Right cardiac atrium (tissue), 5 donors: ENCODE data around the gene PHACTR1. TPM values are rescaled to one million over a fixed set of nuclear protein-coding genes. Genes with fewer than 3 reads are reported as not detected.

Source experiments
- ATAC-seq, 2 donors: fragments of 200-7000 bp; cut with Tn5 transposase; one replicate each; pipeline versions ENCODE4 v1.8.0 to v1.9.1; 2020; ENCODE audit warnings: moderate library complexity in 2 of 2, mild to moderate bottlenecking in 1 of 2
- DNase-seq, 3 donors: peaks; one replicate each; pipeline ENCODE4 v3.0.0-alpha.2; 2020
- H3K27ac ChIP-seq: one replicate; pipeline ENCODE4 v1.5.1; 2013; ENCODE audit warnings: mild to moderate bottlenecking, low read length, control low read depth, moderate library complexity
- H3K27me3 ChIP-seq: one replicate; pipeline ENCODE4 v1.6.1; 2013; ENCODE audit not compliant: control insufficient read depth, insufficient read depth
- H3K4me1 ChIP-seq: one replicate; pipeline ENCODE4 v1.6.1; 2013; ENCODE audit warnings: low read length; ENCODE audit not compliant: control insufficient read depth, insufficient read depth
- H3K4me3 ChIP-seq: one replicate; pipeline ENCODE4 v1.5.1; 2013; ENCODE audit warnings: low read length, control low read depth
- H3K9me3 ChIP-seq: one replicate; pipeline ENCODE4 v1.6.1; 2013; ENCODE audit warnings: low read length; ENCODE audit not compliant: control insufficient read depth
- WGBS: extraction: QIAGEN DNeasy Blood & Tissue Kit; methylation state at CpG from one replicate; pipeline ENCODE4 v1.1.7; 2013; 5-methylcytosine and 5-hydroxymethylcytosine counted together
- intact Hi-C, 4 donors: fragments of 100-400 bp; cut with DNase I; formaldehyde crosslinking; loops; one replicate each; pipeline versions ENCODE4 v1.11.0 to v1.14.0; 2022 to 2023
- polyA plus RNA-seq: library from polyadenylated mRNA; stranded (reverse); fragments of 200-250 nt; gene quantifications from one replicate; pipeline ENCODE4 v1.2.3, GENCODE V29; 2013
- total RNA-seq, 4 donors: library from RNA; stranded (reverse); fragmentation: NEBNext Ultra II Directional; extraction: Animal tissue kit (Norgen Biotek cat#: 25700); gene quantifications; one replicate each; pipeline ENCODE4 v1.2.1, GENCODE V29; 2021
- donor health status: healthy with polysubstance abuse.
- donor health status: DM: no; HTN: yes; CAD: no.
- donor health status: DM: no; HTN: no; CAD: no.
- donor health status: DM: no; HTN: yes; CAD: no; lungs with severe emphysema.
- donor health status: DM: yes; HTN: yes; CAD: no.

Gene PHACTR1
- total and polyA plus RNA-seq, 5 donors, result 7.3 to 29.4 (median 25.1) TPM

DNA sequence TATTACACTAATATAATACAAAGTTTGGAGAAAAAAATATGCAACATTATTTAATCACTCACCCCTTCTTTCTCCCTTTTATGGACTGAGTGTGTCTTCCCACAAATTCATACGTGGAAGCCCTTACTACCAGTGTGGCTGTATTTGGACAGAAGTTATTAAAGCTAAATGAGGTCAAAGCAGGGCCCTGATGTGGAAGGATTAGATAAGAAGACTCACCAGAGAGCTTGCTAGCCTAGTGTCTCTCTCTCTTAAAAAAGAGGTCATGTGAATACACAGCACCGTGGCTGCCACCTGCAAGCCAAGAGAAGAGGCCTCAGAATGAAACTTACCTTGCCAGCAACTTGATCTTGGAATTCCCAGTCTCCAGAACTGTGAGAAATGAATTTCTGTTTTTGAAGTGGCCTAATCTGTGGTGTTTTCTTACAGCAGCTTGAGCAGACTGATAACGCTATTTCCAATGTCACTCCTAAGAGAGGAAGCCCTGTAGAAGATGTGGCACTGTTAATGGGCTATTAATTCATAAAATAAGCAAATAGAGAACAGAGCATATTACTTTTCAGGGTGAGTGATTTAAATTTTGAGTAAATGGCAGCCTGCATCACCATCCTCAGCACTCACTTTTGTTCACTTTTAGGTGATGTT lies 378.3 kb downstream of the PHACTR1 start:
- WGBS, result 55% methylated on average over 3 of the region's 3 CpGs
- intact Hi-C loops, result no loop called here
- Histone ChIP-seq H3K27ac (no peak overlapping the region), H3K4me3 (no peak overlapping the region), H3K9me3 (no peaks in the 10 kb centered on the region), H3K4me1 (peaks cover 2% of the 10 kb centered on the region), H3K27me3 (no peaks in the 10 kb centered on the region)
- ATAC-seq, result no peak
- no peak for DNase-seq

- H3K27me3 ChIP-seq, result no peaks in the 10 kb centered on the region
- H3K4me3 ChIP-seq, result no peak overlapping the region
- peaks cover 2% of the 10 kb centered on the region for H3K4me1 ChIP-seq
- ATAC-seq (no peak), DNase-seq (no peak)
- WGBS, result 84% methylated on average over 3 of the region's 3 CpGs
- no peaks in the 10 kb centered on the region for H3K9me3 ChIP-seq
- intact Hi-C loops, result no loop called here
- no peak overlapping the region for H3K27ac ChIP-seq
Measured at GRCh38 chr6:13096084-13096483, 379.5 kb downstream of the PHACTR1 start.

DNA sequence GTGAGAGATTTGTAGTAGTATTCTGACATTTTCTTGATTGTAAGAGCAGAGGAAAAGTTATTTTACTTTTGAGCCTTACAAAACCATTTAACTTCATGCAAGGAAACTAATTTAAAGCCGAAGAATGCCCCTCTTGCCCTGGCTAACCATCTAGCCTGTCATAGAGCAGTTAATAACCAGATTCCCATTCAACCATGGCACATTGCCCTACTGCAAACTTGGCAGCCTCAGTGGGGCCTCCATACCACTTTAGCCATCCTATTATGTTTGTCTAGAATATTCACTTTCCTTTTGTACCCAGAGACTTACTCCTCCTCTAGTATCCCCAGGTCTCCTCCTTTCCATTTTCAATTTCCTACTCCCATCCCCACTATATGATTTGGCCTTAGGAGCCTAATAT lies 380.9 kb downstream of the PHACTR1 start:
- intact Hi-C loops, result no loop called here
- Histone ChIP-seq H3K4me1 (peaks cover 2% of the 10 kb centered on the region), H3K27ac (no peak overlapping the region), H3K4me3 (no peak overlapping the region), H3K27me3 (no peaks in the 10 kb centered on the region), H3K9me3 (no peaks in the 10 kb centered on the region)
- 82% methylated on average over 1 of the region's 1 CpG for WGBS
- DNase-seq (no peak), ATAC-seq (no peak)

GRCh38 chr6:13098006-13098405 lies 381.4 kb downstream of the PHACTR1 start:
- no peak overlapping the region for H3K4me3 ChIP-seq
- DNase-seq (no peak), ATAC-seq (no peak)
- H3K4me1 ChIP-seq, result peaks cover 2% of the 10 kb centered on the region
- H3K9me3 ChIP-seq, result no peaks in the 10 kb centered on the region
- no peaks in the 10 kb centered on the region for H3K27me3 ChIP-seq
- intact Hi-C loops, result no loop called here
- no peak overlapping the region for H3K27ac ChIP-seq

GRCh38 chr6:13098793-13099570 lies 382.4 kb downstream of the PHACTR1 start:
- Histone ChIP-seq H3K4me1 (peaks cover 2% of the 10 kb centered on the region), H3K4me3 (no peak overlapping the region), H3K9me3 (no peaks in the 10 kb centered on the region), H3K27me3 (no peaks in the 10 kb centered on the region), H3K27ac (no peak overlapping the region)
- ATAC-seq (no peak), DNase-seq (no peak)
- intact Hi-C loops, result no loop called here
- 80% methylated on average over 5 of the region's 5 CpGs for WGBS

DNA sequence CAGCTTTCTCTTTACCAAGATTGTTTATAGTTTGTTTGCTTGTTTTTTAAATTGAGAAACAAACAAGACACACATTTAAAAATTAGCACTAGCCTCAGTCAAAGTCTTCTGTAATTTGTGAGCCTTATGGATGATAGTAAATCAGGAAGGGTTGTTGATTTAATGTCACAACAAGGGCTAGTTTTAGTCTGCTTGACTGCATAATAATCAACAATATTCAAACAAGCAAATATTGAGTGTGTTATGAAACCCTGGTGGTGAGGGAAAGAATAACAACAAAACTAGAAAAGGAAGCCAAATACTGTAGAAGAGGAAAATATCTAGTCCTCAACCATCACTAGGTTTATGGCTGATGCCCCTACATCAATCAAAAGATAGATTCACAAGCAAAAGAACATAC lies 383.2 kb downstream of the PHACTR1 start:
- Histone ChIP-seq H3K27me3 (no peaks in the 10 kb centered on the region), H3K4me1 (peaks cover 2% of the 10 kb centered on the region), H3K9me3 (no peaks in the 10 kb centered on the region), H3K4me3 (no peak overlapping the region), H3K27ac (no peak overlapping the region)
- DNase-seq (no peak), ATAC-seq (no peak)
- intact Hi-C loops, result no loop called here

GRCh38 chr6:13101409-13101808 lies 384.8 kb downstream of the PHACTR1 start:
- intact Hi-C loops, result no loop called here
- H3K27ac ChIP-seq, result no peak overlapping the region
- peaks cover 2% of the 10 kb centered on the region for H3K4me1 ChIP-seq
- WGBS, result 84% methylated on average over 5 of the region's 5 CpGs
- H3K27me3 ChIP-seq, result no peaks in the 10 kb centered on the region
- no peaks in the 10 kb centered on the region for H3K9me3 ChIP-seq
- ATAC-seq (no peak), DNase-seq (no peak)
- no peak overlapping the region for H3K4me3 ChIP-seq

DNA sequence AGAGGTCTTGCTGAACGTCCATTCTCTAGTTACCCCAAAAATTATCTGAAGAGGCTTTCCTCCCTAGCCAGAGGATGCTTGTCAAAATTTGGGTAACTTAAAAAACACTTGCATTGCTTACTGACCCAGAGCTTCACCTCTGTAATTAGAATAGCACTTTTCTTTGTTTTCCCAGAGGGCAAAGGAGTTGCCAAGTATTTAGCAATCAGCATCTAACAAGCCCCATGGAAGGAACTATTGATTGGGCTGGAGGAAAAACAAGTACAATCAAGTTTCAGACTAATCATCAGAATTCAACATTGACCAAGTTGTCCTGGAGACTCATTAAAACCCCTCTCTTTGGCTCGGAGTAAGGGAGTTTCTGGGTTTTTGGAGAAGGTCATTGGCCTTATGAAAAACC lies 385.4 kb downstream of the PHACTR1 start:
- no peak overlapping the region for H3K27ac ChIP-seq
- intact Hi-C loops, result no loop called here
- H3K9me3 ChIP-seq, result no peaks in the 10 kb centered on the region
- 47% methylated on average over 2 of the region's 2 CpGs for WGBS
- DNase-seq, result no peak
- no peak overlapping the region for H3K4me3 ChIP-seq
- peaks cover 2% of the 10 kb centered on the region for H3K4me1 ChIP-seq
- H3K27me3 ChIP-seq, result no peaks in the 10 kb centered on the region
- no peak for ATAC-seq

GRCh38 chr6:13103169-13103568 lies 386.6 kb downstream of the PHACTR1 start:
- no peaks in the 10 kb centered on the region for H3K4me1 ChIP-seq
- DNase-seq (no peak), ATAC-seq (no peak)
- intact Hi-C loops, result no loop called here
- H3K4me3 ChIP-seq, result no peak overlapping the region
- no peaks in the 10 kb centered on the region for H3K9me3 ChIP-seq
- no peak overlapping the region for H3K27ac ChIP-seq
- no peaks in the 10 kb centered on the region for H3K27me3 ChIP-seq

DNA sequence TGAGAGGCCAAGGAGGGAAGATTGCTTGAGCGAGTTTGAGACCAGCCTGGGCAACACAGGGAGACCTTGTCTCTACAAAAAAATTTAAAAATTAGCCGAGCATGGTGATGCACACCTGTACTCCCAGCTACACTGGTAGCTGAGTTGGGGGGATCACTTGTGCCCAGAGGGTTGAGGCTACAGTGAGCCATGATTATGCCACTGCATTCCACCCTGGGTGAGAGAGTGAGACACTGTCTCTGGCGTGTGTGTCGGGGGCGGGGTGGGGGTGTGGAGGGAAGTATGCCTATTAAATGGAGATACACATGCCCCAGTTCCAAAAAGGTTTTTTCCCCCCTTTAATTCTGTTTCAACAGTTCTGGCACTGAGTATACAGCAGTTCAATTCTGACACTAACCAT lies 388.6 kb downstream of the PHACTR1 start:
- Histone ChIP-seq H3K4me3 (no peak overlapping the region), H3K4me1 (no peaks in the 10 kb centered on the region), H3K9me3 (no peaks in the 10 kb centered on the region), H3K27me3 (no peaks in the 10 kb centered on the region), H3K27ac (no peak overlapping the region)
- intact Hi-C loops, result no loop called here
- 95% methylated on average over 5 of the region's 5 CpGs for WGBS
- DNase-seq (no peak), ATAC-seq (no peak)

DNA sequence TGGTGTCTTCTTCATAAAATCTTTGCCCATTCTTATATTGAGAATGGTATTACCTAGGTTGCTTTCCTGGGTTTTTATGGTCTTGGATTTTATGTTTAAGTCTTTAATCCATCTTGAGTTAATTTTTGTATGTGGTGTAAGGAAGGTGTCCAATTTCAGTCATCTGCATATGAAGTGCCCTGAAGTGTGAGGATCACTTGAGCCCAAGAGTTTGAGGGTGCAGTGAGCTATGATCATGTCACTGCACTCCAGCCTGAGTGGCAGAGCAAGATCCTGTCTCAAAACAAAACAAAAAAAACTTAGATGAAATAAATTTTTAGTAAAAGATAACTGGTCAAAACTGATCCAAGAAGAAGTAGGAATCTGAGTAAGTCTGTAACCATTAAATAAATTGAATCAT lies 396.4 kb downstream of the PHACTR1 start:
- Histone ChIP-seq H3K4me1 (peaks cover 2% of the 10 kb centered on the region), H3K9me3 (no peaks in the 10 kb centered on the region), H3K4me3 (no peak overlapping the region), H3K27me3 (no peaks in the 10 kb centered on the region), H3K27ac (no peak overlapping the region)
- intact Hi-C loops, result no loop called here
- ATAC-seq, result no peak
- DNase-seq, result no peak

DNA sequence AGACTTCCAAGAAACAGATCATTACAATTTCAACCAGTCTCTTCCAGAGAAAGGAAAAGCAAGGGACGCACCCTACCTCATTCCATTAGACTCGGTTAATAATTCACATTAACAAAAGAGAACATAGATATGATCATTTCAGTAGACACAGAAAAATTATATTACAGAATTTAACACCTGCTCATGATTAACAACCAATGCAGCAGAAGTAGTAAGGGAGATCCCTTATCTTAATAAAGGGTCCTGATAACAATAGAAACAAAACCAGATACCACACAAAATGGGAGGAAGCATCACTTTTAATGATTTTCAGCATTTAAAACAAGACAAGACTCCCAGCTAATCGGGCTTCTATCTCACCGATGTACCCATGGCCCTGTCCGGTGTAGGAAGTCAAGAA lies 396.8 kb downstream of the PHACTR1 start:
- DNase-seq (no peak), ATAC-seq (no peak)
- Histone ChIP-seq H3K27ac (no peak overlapping the region), H3K27me3 (no peaks in the 10 kb centered on the region), H3K4me3 (no peak overlapping the region), H3K4me1 (peaks cover 2% of the 10 kb centered on the region), H3K9me3 (no peaks in the 10 kb centered on the region)
- WGBS, result 85% methylated on average over 5 of the region's 5 CpGs
- intact Hi-C loops, result no loop called here
